Hepatocyte (in vitro differentiated cells): ENCODE data around the gene SCYL3. TPM values are rescaled to one million over a fixed set of nuclear protein-coding genes. Genes with fewer than 3 reads are reported as not detected.

Source experiments
- DNase-seq: peaks from one replicate; pipeline ENCODE4 v3.0.0-alpha.2; 2016; ENCODE audit warnings: low spot score
- H2AFZ ChIP-seq: fragments of 200-600 bp; sonication (generic); 2 replicates; pipeline ENCODE4 v1.6.0; 2016; ENCODE audit warnings: antibody characterized with exemption, mild to moderate bottlenecking
- H3K27ac ChIP-seq: fragments of 200-600 bp; sonication (generic); 2 replicates; pipeline ENCODE4 v1.5.1; 2016; ENCODE audit warnings: mild to moderate bottlenecking
- H3K27me3 ChIP-seq: fragments of 200-600 bp; sonication (generic); 2 replicates; pipeline ENCODE4 v1.6.1; 2016
- H3K36me3 ChIP-seq: fragments of 200-600 bp; sonication (generic); replicated peaks from 2 replicates; pipeline ENCODE4 v1.5.1; 2016; ENCODE audit warnings: low read depth; ENCODE audit not compliant: insufficient read depth
- H3K4me1 ChIP-seq: fragments of 200-600 bp; sonication (generic); 2 replicates; pipeline ENCODE4 v1.5.1; 2016; ENCODE audit warnings: mild to moderate bottlenecking, moderate library complexity; ENCODE audit not compliant: insufficient read depth
- H3K4me2 ChIP-seq: fragments of 200-600 bp; sonication (generic); 2 replicates; pipeline ENCODE4 v1.6.0; 2016
- H3K4me3 ChIP-seq: fragments of 200-600 bp; sonication (generic); 2 replicates; pipeline ENCODE4 v1.5.1; 2016; ENCODE audit warnings: mild to moderate bottlenecking
- H3K79me2 ChIP-seq: fragments of 200-600 bp; sonication (generic); 2 replicates; pipeline ENCODE4 v1.6.0; 2017; ENCODE audit warnings: mild to moderate bottlenecking
- H3K9me2 ChIP-seq: fragments of 200-600 bp; sonication (generic); replicated peaks from 2 replicates; pipeline ENCODE4 v1.6.0; 2017; ENCODE audit warnings: mild to moderate bottlenecking; ENCODE audit not compliant: insufficient read depth
- H3K9me3 ChIP-seq: fragments of 200-600 bp; sonication (generic); 2 replicates; pipeline ENCODE4 v1.5.1; 2016; ENCODE audit warnings: low read depth, mild to moderate bottlenecking
- H4K20me1 ChIP-seq: fragments of 200-600 bp; sonication (generic); 2 replicates; pipeline ENCODE4 v1.6.0; 2016; ENCODE audit warnings: mild to moderate bottlenecking; ENCODE audit not compliant: insufficient read depth, poor library complexity, severe bottlenecking
- CTCF ChIP-seq: fragments of 200-600 bp; sonication (generic); IDR thresholded peaks from 2 replicates; pipeline ENCODE4 v1.5.1; 2016; ENCODE audit warnings: antibody characterized with exemption, mild to moderate bottlenecking; ENCODE audit not compliant: poor library complexity
- EZH2 ChIP-seq: fragments of 200-600 bp; sonication (generic); IDR thresholded peaks from 2 replicates; pipeline ENCODE4 v1.6.1; 2016; ENCODE audit warnings: antibody characterized with exemption, mild to moderate bottlenecking, borderline replicate concordance
- EZH2phosphoT487 ChIP-seq: fragments of 200-600 bp; sonication (generic); IDR thresholded peaks from one replicate; pipeline ENCODE4 v1.6.1; 2018; ENCODE audit warnings: antibody characterized with exemption, mild to moderate bottlenecking, low read depth, moderate library complexity; ENCODE audit not compliant: unreplicated experiment, severe bottlenecking
- WGBS: methylation state at CpG from one replicate; pipeline ENCODE4 v1.1.6; 2016; ENCODE audit warnings: low lambda C conversion rate; ENCODE audit errors: missing lambda C conversion rate; 5-methylcytosine and 5-hydroxymethylcytosine counted together
- polyA plus RNA-seq: library from polyadenylated mRNA; unstranded; fragments of >200 nt; fragmentation: Nextera tagmentation; extraction: Ambion mirVana; gene quantifications from 2 replicates; pipeline ENCODE4 v1.2.1, GENCODE V29; 2016
- total RNA-seq: library from RNA; depleted of rRNA; stranded (reverse); fragments of >200 nt; gene quantifications from 2 replicates; pipeline ENCODE4 v1.2.3, GENCODE V29; 2014

Gene SCYL3
- total and polyA plus RNA-seq, 2 experiments from 2014 or later, result 4.9 to 7.7 TPM

DNA sequence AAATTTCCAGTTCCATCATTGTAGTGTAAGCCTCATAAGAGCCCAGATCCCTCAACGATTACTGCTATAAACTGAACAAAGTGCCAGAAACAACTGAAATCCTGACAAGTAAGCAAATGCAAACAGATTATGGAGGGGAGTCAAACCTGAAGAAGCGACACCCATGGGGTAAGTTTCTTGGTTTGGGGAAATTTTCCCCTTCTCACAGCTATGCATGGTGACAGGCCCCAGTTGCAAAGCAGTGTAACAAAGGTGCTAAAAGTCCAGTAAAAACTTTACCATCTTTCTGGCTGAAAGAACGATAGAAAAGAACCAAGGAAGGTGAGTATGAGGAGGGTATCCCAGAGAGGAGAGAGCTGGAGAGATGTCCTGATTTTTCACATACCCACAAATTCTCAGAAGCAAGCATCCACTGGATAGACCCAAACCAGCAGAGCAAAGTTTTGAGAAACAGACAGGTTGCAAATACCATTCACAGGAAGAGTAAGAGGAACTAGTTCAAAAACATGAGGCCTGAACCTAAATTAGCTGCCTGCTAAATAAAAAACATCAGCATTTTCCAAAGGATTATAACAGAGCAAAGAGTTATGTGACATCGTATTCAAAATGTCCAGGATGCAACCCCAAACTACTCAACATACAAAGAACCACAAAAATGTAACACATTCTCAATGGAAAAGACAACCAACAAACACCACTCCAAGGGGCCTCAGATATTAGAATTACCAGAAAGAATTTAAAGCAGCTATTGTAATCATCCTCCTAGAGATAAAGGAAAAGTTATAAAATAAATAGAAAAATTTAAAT is 14.5 kb downstream of the SCYL3 start:
- no peak for DNase-seq
- no peaks in the 10 kb centered on the region for H3K36me3 ChIP-seq

GRCh38 chr1:169878498-169878897 is 15.2 kb downstream of the SCYL3 start:
- no peak overlapping the region for H3K27ac ChIP-seq
- 68% methylated on average over 4 of the region's 4 CpGs for WGBS
- H3K27me3 ChIP-seq, result no peaks in the 10 kb centered on the region
- H4K20me1 ChIP-seq, result no peaks in the 10 kb centered on the region
- H3K36me3 ChIP-seq, result no peaks in the 10 kb centered on the region
- H3K79me2 ChIP-seq, result peaks cover 10% of the 10 kb centered on the region
- H3K4me3 ChIP-seq, result no peak overlapping the region
- H3K4me2 ChIP-seq, result no peak overlapping the region
- no peaks in the 10 kb centered on the region for H3K9me3 ChIP-seq
- no peaks in the 10 kb centered on the region for H3K9me2 ChIP-seq
- no peaks in the 10 kb centered on the region for H3K4me1 ChIP-seq
- no peak for TF ChIP-seq EZH2phosphoT487
- TF ChIP-seq EZH2, result no peak
- TF ChIP-seq CTCF, result no peak
- H2AFZ ChIP-seq, result no peak overlapping the region
- no peak for DNase-seq

More for the DNA sequence above, 14.5 kb downstream of the SCYL3 start:
- Histone ChIP-seq H3K4me1 (no peaks in the 10 kb centered on the region), H3K4me2 (no peak overlapping the region), H3K4me3 (no peak overlapping the region), H3K79me2 (peaks cover 14% of the 10 kb centered on the region), H3K9me2 (no peaks in the 10 kb centered on the region), H4K20me1 (no peaks in the 10 kb centered on the region), H3K27me3 (no peaks in the 10 kb centered on the region), H3K27ac (no peak overlapping the region), H2AFZ (no peak overlapping the region), H3K9me3 (no peaks in the 10 kb centered on the region)
- TF ChIP-seq EZH2 (no peak), CTCF (no peak), EZH2phosphoT487 (no peak)
- WGBS, result 73% methylated on average over 4 of the region's 4 CpGs

GRCh38 chr1:169877800-169878491 is 15.8 kb downstream of the SCYL3 start:
- Histone ChIP-seq H3K4me1 (no peaks in the 10 kb centered on the region), H3K9me2 (no peaks in the 10 kb centered on the region), H3K4me2 (no peak overlapping the region), H3K79me2 (peaks cover 10% of the 10 kb centered on the region), H3K27ac (no peak overlapping the region), H3K27me3 (no peaks in the 10 kb centered on the region), H3K4me3 (no peak overlapping the region), H3K36me3 (no peaks in the 10 kb centered on the region), H2AFZ (no peak overlapping the region), H3K9me3 (no peaks in the 10 kb centered on the region), H4K20me1 (no peaks in the 10 kb centered on the region)
- DNase-seq, result no peak
- WGBS, result 88% methylated on average over 2 of the region's 2 CpGs
- TF ChIP-seq EZH2phosphoT487 (no peak), EZH2 (no peak), CTCF (no peak)
